HG03575 (cell line): Measurements from ENCODE around the gene SPATC1L.
"Not testable (repeated sequence)": the region's sequence is repeated elsewhere in the genome, so short reads cannot be mapped to it uniquely, and the experiment has no call there.

Experiments
- ATAC-seq: cut with Tn5 transposase; IDR thresholded peaks from one replicate; pipeline ENCODE4 v1.9.1; 2021; ENCODE audit not compliant: unreplicated experiment, insufficient number of reproducible peaks, low FRiP score; ENCODE audit errors: extremely low read depth

SPATC1L gene

GRCh38 chr21:46203203-46203600 lies 18.9 kb upstream of the SPATC1L start:
- ATAC-seq: no peak

- ATAC-seq: no peak
Observed at GRCh38 chr21:46202592-46203202, 18.4 kb upstream of the SPATC1L start.

- ATAC-seq: not testable (repeated sequence)
Observed at GRCh38 chr21:46200877-46201803, 16.9 kb upstream of the SPATC1L start.

GRCh38 chr21:46199436-46200373 lies 15.4 kb upstream of the SPATC1L start:
- ATAC-seq: no peak

GRCh38 chr21:46196733-46197132 lies 12.5 kb upstream of the SPATC1L start:
- no peak for ATAC-seq

GRCh38 chr21:46195595-46196195 lies 11.4 kb upstream of the SPATC1L start:
- no peak for ATAC-seq

- no peak for ATAC-seq
Observed at GRCh38 chr21:46194374-46195334, 10.4 kb upstream of the SPATC1L start.

- no peak for ATAC-seq
Observed at GRCh38 chr21:46193829-46194373, 9.6 kb upstream of the SPATC1L start.

GRCh38 chr21:46191686-46192575 lies 7.7 kb upstream of the SPATC1L start:
- no peak for ATAC-seq

- ATAC-seq: no peak
Observed at GRCh38 chr21:46191257-46191685, 7.0 kb upstream of the SPATC1L start.

- no peak for ATAC-seq
Observed at GRCh38 chr21:46190491-46191131, 6.4 kb upstream of the SPATC1L start.

GRCh38 chr21:46189959-46190490 lies 5.8 kb upstream of the SPATC1L start:
- ATAC-seq: no peak

- ATAC-seq: no peak
Observed at GRCh38 chr21:46189213-46189958, 5.1 kb upstream of the SPATC1L start.

GRCh38 chr21:46188226-46189212 lies 4.3 kb upstream of the SPATC1L start:
- no peak for ATAC-seq
